Karpas-422 (cell line): Measurements from ENCODE around the gene FNDC7. TPM values are rescaled to one million over a fixed set of nuclear protein-coding genes. Genes with fewer than 3 reads are reported as not detected.

Experiments used
- DNase-seq: peaks from one replicate; pipeline ENCODE4 v3.0.0-alpha.2; 2015
- H2AFZ ChIP-seq: fragments of 200-600 bp; sonication (generic); 2 replicates; pipeline ENCODE4 v1.6.1; 2014; ENCODE audit warnings: antibody characterized with exemption, low read length, mixed read lengths
- H3K27ac ChIP-seq: fragments of 200-600 bp; sonication (generic); 2 replicates; pipeline ENCODE4 v1.5.1; 2014; ENCODE audit warnings: mild to moderate bottlenecking, low read length, moderate library complexity
- H3K27me3 ChIP-seq: fragments of 200-600 bp; sonication (generic); 2 replicates; pipeline ENCODE4 v1.6.1; 2014; ENCODE audit warnings: low read length, mixed read lengths
- H3K36me3 ChIP-seq: fragments of 200-600 bp; sonication (generic); 2 replicates; pipeline ENCODE4 v1.6.1; 2014; ENCODE audit warnings: low read length, mixed read lengths; ENCODE audit not compliant: insufficient read depth
- H3K4me1 ChIP-seq: fragments of 200-600 bp; sonication (generic); 2 replicates; pipeline ENCODE4 v1.6.1; 2014; ENCODE audit warnings: mild to moderate bottlenecking, low read length, mixed read lengths
- H3K4me2 ChIP-seq: fragments of 200-600 bp; sonication (generic); 2 replicates; pipeline ENCODE4 v1.6.1; 2014; ENCODE audit warnings: low read length, low read depth, mild to moderate bottlenecking; ENCODE audit not compliant: poor library complexity, severe bottlenecking
- H3K4me3 ChIP-seq: fragments of 200-600 bp; sonication (generic); 2 replicates; pipeline ENCODE4 v1.5.1; 2014; ENCODE audit warnings: mild to moderate bottlenecking, antibody characterized with exemption, low read length, mixed read lengths
- H3K79me2 ChIP-seq: fragments of 200-600 bp; sonication (generic); 2 replicates; pipeline ENCODE4 v1.6.1; 2014; ENCODE audit warnings: mild to moderate bottlenecking, low read length, mixed read lengths
- H3K9ac ChIP-seq: fragments of 200-600 bp; sonication (generic); 2 replicates; pipeline ENCODE4 v1.6.0; 2014; ENCODE audit warnings: low read length
- H3K9me2 ChIP-seq: fragments of 200-600 bp; sonication (generic), shearing (Covaris generic); replicated peaks from 2 replicates; pipeline ENCODE4 v1.6.0; 2014; ENCODE audit warnings: mild to moderate bottlenecking, low read length, moderate library complexity; ENCODE audit not compliant: insufficient read depth
- H3K9me3 ChIP-seq: fragments of 300-700, 200-600 bp; sonication (generic); 2 replicates; pipeline ENCODE4 v1.6.1; 2014; ENCODE audit warnings: low read length, mixed read lengths
- H4K20me1 ChIP-seq: fragments of 200-600 bp; sonication (generic); 2 replicates; pipeline ENCODE4 v1.6.1; 2014; ENCODE audit warnings: mild to moderate bottlenecking, antibody characterized with exemption, low read length, low read depth; ENCODE audit not compliant: insufficient read depth
- total RNA-seq: library from RNA; depleted of rRNA; stranded (reverse); fragments of >200 nt; shearing (Covaris generic); gene quantifications from 2 replicates; pipeline ENCODE4 v1.2.3, GENCODE V29; 2014; ENCODE audit warnings: low replicate concordance; rRNA removed

The FNDC7 gene
- total RNA-seq, 1 experiment from 2014 or later, result 2.9 TPM

DNA sequence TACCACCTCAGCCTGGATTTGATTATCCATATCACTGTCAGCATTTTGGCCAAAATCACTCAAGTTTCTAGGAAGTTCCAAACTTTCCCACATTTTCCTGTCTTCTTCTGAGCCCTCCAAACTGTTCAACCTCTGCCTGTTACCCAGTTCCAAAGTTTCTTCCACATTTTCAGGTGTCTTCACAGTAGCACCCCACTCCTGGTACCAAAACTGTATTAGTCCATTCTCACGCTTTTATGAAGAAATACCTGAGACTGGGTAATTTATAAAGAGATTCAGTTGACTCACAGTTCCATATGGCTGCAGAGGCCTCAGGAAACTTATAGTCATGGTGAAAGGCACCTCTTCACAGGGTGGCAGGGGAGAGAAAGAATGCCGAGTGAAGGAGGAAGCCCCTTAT lies 73.2 kb downstream of the FNDC7 start:
- Histone ChIP-seq H3K9ac (no peak overlapping the region), H3K4me2 (no peak overlapping the region), H3K9me2 (no peaks in the 10 kb centered on the region), H3K9me3 (peaks cover 14% of the 10 kb centered on the region), H3K36me3 (peaks cover 81% of the 10 kb centered on the region), H3K4me1 (no peaks in the 10 kb centered on the region), H3K4me3 (no peak overlapping the region), H3K27me3 (no peaks in the 10 kb centered on the region), H2AFZ (no peak overlapping the region), H4K20me1 (no peaks in the 10 kb centered on the region), H3K79me2 (no peaks in the 10 kb centered on the region), H3K27ac (no peak overlapping the region)
- DNase-seq, result no peak

DNA sequence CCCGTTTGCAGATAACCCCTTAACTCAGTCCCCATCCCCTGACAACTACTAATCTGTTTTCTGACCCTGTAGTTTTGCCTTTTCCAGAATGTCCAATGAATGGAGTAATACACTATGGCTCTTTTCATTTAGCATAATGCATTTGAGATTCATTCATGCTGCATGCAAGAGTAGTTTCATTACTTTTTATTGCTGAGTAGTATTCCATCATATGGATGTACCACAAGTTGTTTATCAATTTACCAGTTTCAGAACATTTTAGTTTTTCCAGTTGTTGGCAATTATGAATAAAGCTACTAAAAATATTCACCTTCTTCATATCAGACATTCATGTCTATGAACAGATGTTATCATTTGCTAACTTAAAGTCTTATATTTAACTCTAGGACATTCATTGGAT lies 79.1 kb downstream of the FNDC7 start:
- Histone ChIP-seq H3K27ac (no peak overlapping the region), H3K9ac (no peak overlapping the region), H3K4me3 (no peak overlapping the region), H3K9me2 (no peaks in the 10 kb centered on the region), H3K27me3 (no peaks in the 10 kb centered on the region), H3K79me2 (0 out of 2 replicates have a peak, but pooled peaks cover 3% of the 10 kb centered on the region), H3K4me1 (no peaks in the 10 kb centered on the region), H2AFZ (no peak overlapping the region), H3K9me3 (peaks cover 14% of the 10 kb centered on the region), H3K36me3 (peaks cover 69% of the 10 kb centered on the region), H4K20me1 (no peaks in the 10 kb centered on the region), H3K4me2 (no peak overlapping the region)
- no peak for DNase-seq

Other genes with a start within 250 kb of the FNDC7 start
- 3.4 and 5.0 TPM in 2 replicates for gene EEIG2, start 152.8 kb upstream of the FNDC7 start, total RNA-seq
- 30.7 and 58.1 TPM in 2 replicates for gene HENMT1, start 51.8 kb upstream of the FNDC7 start, total RNA-seq
- 21.5 and 30.9 TPM in 2 replicates for gene PRPF38B, start 20.6 kb upstream of the FNDC7 start, total RNA-seq
- gene STXBP3, start 33.8 kb downstream of the FNDC7 start, total RNA-seq, result 31.6 and 68.9 TPM in 2 replicates
- gene AKNAD1, start 144.2 kb downstream of the FNDC7 start, total RNA-seq, result not detected in 2 replicates
- gene GPSM2, start 164.1 kb downstream of the FNDC7 start, total RNA-seq, result 13.7 and 18.3 TPM in 2 replicates